Measurements from ENCODE around the gene GSG1L2.

DNA sequence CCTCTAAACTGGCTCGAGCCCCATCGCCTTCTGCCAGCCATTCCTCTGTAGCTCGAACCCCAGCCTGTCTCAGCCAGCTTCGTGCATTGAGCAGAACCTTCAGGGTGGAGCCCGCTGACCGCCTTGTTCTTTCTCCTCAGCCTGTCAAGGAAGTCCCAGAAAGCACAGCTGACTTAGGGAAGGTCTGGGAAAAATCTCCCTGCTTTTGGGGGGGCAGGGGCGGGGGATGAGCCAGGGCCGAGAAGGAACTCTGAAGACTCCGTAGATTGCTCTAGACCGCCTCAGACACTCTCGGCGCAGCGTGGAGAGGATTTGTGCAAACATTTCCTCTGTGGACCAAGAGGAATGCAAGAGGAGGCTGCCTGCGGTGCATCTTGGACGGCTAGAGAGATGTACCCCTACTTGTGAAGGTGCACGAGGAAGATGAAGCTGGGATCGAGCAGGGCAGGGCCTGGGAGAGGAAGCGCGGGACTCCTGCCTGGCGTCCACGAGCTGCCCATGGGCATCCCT is 3.8 kb upstream of the GSG1L2 start, which contains the start of gene GLP2R:
- TF ChIP-seq, protein P1, sequence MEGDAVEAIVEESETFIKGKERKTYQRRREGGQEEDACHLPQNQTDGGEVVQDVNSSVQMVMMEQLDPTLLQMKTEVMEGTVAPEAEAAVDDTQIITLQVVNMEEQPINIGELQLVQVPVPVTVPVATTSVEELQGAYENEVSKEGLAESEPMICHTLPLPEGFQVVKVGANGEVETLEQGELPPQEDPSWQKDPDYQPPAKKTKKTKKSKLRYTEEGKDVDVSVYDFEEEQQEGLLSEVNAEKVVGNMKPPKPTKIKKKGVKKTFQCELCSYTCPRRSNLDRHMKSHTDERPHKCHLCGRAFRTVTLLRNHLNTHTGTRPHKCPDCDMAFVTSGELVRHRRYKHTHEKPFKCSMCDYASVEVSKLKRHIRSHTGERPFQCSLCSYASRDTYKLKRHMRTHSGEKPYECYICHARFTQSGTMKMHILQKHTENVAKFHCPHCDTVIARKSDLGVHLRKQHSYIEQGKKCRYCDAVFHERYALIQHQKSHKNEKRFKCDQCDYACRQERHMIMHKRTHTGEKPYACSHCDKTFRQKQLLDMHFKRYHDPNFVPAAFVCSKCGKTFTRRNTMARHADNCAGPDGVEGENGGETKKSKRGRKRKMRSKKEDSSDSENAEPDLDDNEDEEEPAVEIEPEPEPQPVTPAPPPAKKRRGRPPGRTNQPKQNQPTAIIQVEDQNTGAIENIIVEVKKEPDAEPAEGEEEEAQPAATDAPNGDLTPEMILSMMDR (IDR thresholded peaks at IDR 0.05) = no peak
- TF ChIP-seq POLR2A (IDR thresholded peaks at IDR 0.05) (no peak), EP300 (IDR thresholded peaks at IDR 0.05) (no peak)

Data from tibial nerve (tissue), 4 donors.